Keratinocyte (primary cell): Measurements from ENCODE around the gene NCKAP5. TPM values are rescaled to one million over a fixed set of nuclear protein-coding genes. Genes with fewer than 3 reads are reported as not detected.

Source experiments
- DNase-seq: peaks from one replicate; pipeline ENCODE4 v3.0.0-alpha.2; 2011; ENCODE audit warnings: low read depth, missing footprints, low spot score
- FAIRE-seq: peaks from 2 replicates; lab custom pipeline; 2011; peaks lifted over from hg19 to GRCh38; lab: Jason Lieb, UNC
- H2AFZ ChIP-seq: 2 replicates; pipeline ENCODE4 v1.6.0; 2012; ENCODE audit warnings: low read length, control low read depth, inconsistent platforms; ENCODE audit not compliant: control insufficient read depth
- H3K27ac ChIP-seq: 2 replicates; pipeline ENCODE4 v1.5.1; 2011; ENCODE audit warnings: low read length; ENCODE audit not compliant: control insufficient read depth, insufficient read depth
- H3K27me3 ChIP-seq: 3 replicates; pipeline ENCODE4 v1.6.0; 2011; ENCODE audit warnings: low read length; ENCODE audit not compliant: control insufficient read depth, insufficient read depth; ENCODE audit errors: extremely low read depth
- H3K36me3 ChIP-seq, 2 experiments: 2 replicates in 1 of 2; 3 replicates in 1 of 2; pipeline ENCODE4 v1.5.1; 2011; ENCODE audit warnings: low read length in 2 of 2, mild to moderate bottlenecking in 1 of 2; ENCODE audit not compliant: control insufficient read depth in 2 of 2, insufficient read depth in 2 of 2; ENCODE audit errors: extremely low read depth in 1 of 2
- H3K4me1 ChIP-seq: 3 replicates; pipeline ENCODE4 v1.5.1; 2011; ENCODE audit warnings: low read length; ENCODE audit not compliant: control insufficient read depth, insufficient read depth; ENCODE audit errors: extremely low read depth
- H3K4me2 ChIP-seq: 3 replicates; pipeline ENCODE4 v1.6.0; 2011; ENCODE audit warnings: low read depth, low read length; ENCODE audit not compliant: control insufficient read depth, insufficient read depth; ENCODE audit errors: extremely low read depth
- H3K4me3 ChIP-seq, 3 experiments: fragments of 200-600 bp in 1 of 3; sonication (generic) in 1 of 3; 2 replicates in 2 of 3; 3 replicates in 1 of 3; pipeline ENCODE4 v1.5.1; 2011 to 2016; ENCODE audit warnings: low read length in 3 of 3, mild to moderate bottlenecking in 3 of 3, control low read depth in 2 of 3, inconsistent platforms in 1 of 3, low read depth in 1 of 3, mixed read lengths in 1 of 3, mixed run types in 1 of 3, moderate library complexity in 1 of 3; ENCODE audit not compliant: control insufficient read depth in 2 of 3, insufficient read depth in 2 of 3; ENCODE audit errors: extremely low read depth in 1 of 3
- H3K79me2 ChIP-seq: 2 replicates; pipeline ENCODE4 v1.6.0; 2012; ENCODE audit warnings: low read length; ENCODE audit not compliant: control insufficient read depth, insufficient read depth
- H3K9ac ChIP-seq: 3 replicates; pipeline ENCODE4 v1.6.0; 2011; ENCODE audit warnings: low read length; ENCODE audit not compliant: control insufficient read depth, insufficient read depth; ENCODE audit errors: extremely low read depth
- H3K9me1 ChIP-seq: 3 replicates; pipeline ENCODE4 v1.6.0; 2011; ENCODE audit warnings: low read length; ENCODE audit not compliant: control insufficient read depth, insufficient read depth; ENCODE audit errors: extremely low read depth
- H3K9me3 ChIP-seq: 2 replicates; pipeline ENCODE4 v1.5.1; 2012; ENCODE audit warnings: low read depth, low read length; ENCODE audit not compliant: control insufficient read depth
- H4K20me1 ChIP-seq: 3 replicates; pipeline ENCODE4 v1.6.0; 2011; ENCODE audit warnings: low read length; ENCODE audit not compliant: control insufficient read depth, insufficient read depth; ENCODE audit errors: extremely low read depth
- EZH2 ChIP-seq: IDR thresholded peaks from one replicate; pipeline ENCODE4 v1.6.1; 2012; ENCODE audit warnings: inconsistent platforms, mild to moderate bottlenecking, low read length, moderate library complexity
- dilution Hi-C: fragments of 300-500 bp; cut with MboI; formaldehyde crosslinking; loops from one replicate; pipeline ENCODE4 v1.7.0; 2020; ENCODE audit warnings: low sequenced_read_pairs; ENCODE audit not compliant: extremely low pct_ligation_motif_present
- polyA plus RNA-seq, 5 experiments: library from polyadenylated mRNA; depleted of rRNA in 3 of 5; stranded (reverse) in 3 of 5; stranded (forward) in 1 of 5; unstranded in 1 of 5; fragments of >200 nt; gene quantifications; 1 replicate in 1 of 5; 2 replicates in 3 of 5; 3 replicates in 1 of 5; pipeline versions ENCODE4 v1.2.1 to v1.2.3, GENCODE V29; 2011 to 2012; ENCODE audit warnings: missing spikeins in 2 of 5, low read depth in 1 of 5, low replicate concordance in 1 of 5
- TF ChIP-seq, protein P1 (sequence below), 3 experiments: IDR thresholded peaks in 1 of 3; conservative IDR thresholded peaks in 1 of 3; optimal IDR thresholded peaks in 1 of 3; 2 replicates in 2 of 3; 3 replicates in 1 of 3; pipeline versions ENCODE3 to v1.5.1; 2011; ENCODE audit warnings: low read length in 3 of 3, mild to moderate bottlenecking in 3 of 3, moderate library complexity in 2 of 3, control low read depth in 1 of 3, inconsistent platforms in 1 of 3; ENCODE audit not compliant: insufficient read depth in 2 of 3; ENCODE audit errors: extremely low read depth in 1 of 3

The NCKAP5 gene
- polyA plus RNA-seq, 1 donor (not counting 4 experiments of a cell fraction or from before 2014, with no cell fraction given): 3.6 TPM

GRCh38 chr2:133097666-133098065 lies 470.6 kb downstream of the NCKAP5 start:
- Histone ChIP-seq H4K20me1 (no peaks in the 10 kb centered on the region), H3K4me3 (no peak overlapping the region), H3K79me2 (no peaks in the 10 kb centered on the region), H3K27me3 (no peaks in the 10 kb centered on the region), H3K4me2 (no peak overlapping the region), H3K9me1 (no peaks in the 10 kb centered on the region), H3K36me3 (no peaks in the 10 kb centered on the region), H3K9me3 (no peaks in the 10 kb centered on the region), H3K27ac (no peak overlapping the region), H2AFZ (no peak overlapping the region), H3K9ac (no peak overlapping the region), H3K4me1 (no peaks in the 10 kb centered on the region)
- TF ChIP-seq EZH2: no peak
- TF ChIP-seq, protein P1, sequence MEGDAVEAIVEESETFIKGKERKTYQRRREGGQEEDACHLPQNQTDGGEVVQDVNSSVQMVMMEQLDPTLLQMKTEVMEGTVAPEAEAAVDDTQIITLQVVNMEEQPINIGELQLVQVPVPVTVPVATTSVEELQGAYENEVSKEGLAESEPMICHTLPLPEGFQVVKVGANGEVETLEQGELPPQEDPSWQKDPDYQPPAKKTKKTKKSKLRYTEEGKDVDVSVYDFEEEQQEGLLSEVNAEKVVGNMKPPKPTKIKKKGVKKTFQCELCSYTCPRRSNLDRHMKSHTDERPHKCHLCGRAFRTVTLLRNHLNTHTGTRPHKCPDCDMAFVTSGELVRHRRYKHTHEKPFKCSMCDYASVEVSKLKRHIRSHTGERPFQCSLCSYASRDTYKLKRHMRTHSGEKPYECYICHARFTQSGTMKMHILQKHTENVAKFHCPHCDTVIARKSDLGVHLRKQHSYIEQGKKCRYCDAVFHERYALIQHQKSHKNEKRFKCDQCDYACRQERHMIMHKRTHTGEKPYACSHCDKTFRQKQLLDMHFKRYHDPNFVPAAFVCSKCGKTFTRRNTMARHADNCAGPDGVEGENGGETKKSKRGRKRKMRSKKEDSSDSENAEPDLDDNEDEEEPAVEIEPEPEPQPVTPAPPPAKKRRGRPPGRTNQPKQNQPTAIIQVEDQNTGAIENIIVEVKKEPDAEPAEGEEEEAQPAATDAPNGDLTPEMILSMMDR (optimal IDR thresholded peaks at IDR 0.05 in 1 of 3, IDR thresholded peaks at IDR 0.05 in 1 of 3, conservative IDR thresholded peaks at IDR 0.05 in 1 of 3; ENCODE audit: extremely low read depth in 1 of 3, insufficient read depth in 2 of 3, low read length in 3 of 3): no peak
- FAIRE-seq (no peak), DNase-seq (no peak)
- dilution Hi-C loops: no loop called here

GRCh38 chr2:133092571-133092970 lies 475.7 kb downstream of the NCKAP5 start:
- H3K36me3 ChIP-seq: no peaks in the 10 kb centered on the region
- H3K4me3 ChIP-seq: no peak overlapping the region
- no peaks in the 10 kb centered on the region for H3K4me1 ChIP-seq
- TF ChIP-seq EZH2: no peak
- TF ChIP-seq, protein P1 (optimal IDR thresholded peaks at IDR 0.05 in 1 of 3, IDR thresholded peaks at IDR 0.05 in 1 of 3, conservative IDR thresholded peaks at IDR 0.05 in 1 of 3; ENCODE audit: extremely low read depth in 1 of 3, insufficient read depth in 2 of 3, low read length in 3 of 3): no peak
- no peaks in the 10 kb centered on the region for H3K27me3 ChIP-seq
- H3K9ac ChIP-seq: no peak overlapping the region
- no peak overlapping the region for H2AFZ ChIP-seq
- DNase-seq (no peak), FAIRE-seq (no peak)
- H4K20me1 ChIP-seq: no peaks in the 10 kb centered on the region
- H3K9me3 ChIP-seq: no peaks in the 10 kb centered on the region
- H3K79me2 ChIP-seq: no peaks in the 10 kb centered on the region
- no peak overlapping the region for H3K27ac ChIP-seq
- H3K9me1 ChIP-seq: no peaks in the 10 kb centered on the region
- dilution Hi-C loops: no loop called here
- no peak overlapping the region for H3K4me2 ChIP-seq
